SU-DHL-6 (cell line): ENCODE results near the gene TLE1.
"Not testable (repeated sequence)": the region's sequence is repeated elsewhere in the genome, so short reads cannot be mapped to it uniquely, and the experiment has no call there.

Source experiments
- H2AFZ ChIP-seq: fragments of 200-600 bp; sonication (generic); 2 replicates; pipeline ENCODE4 v1.6.1; 2014; ENCODE audit warnings: low read depth, mild to moderate bottlenecking, moderate library complexity, mixed read lengths, antibody characterized with exemption, low read length; ENCODE audit not compliant: severe bottlenecking
- H3F3A ChIP-seq: fragments of 200-600 bp; shearing (Covaris generic); 2 replicates; pipeline ENCODE4 v1.6.0; 2016; ENCODE audit warnings: antibody characterized with exemption, mild to moderate bottlenecking; ENCODE audit not compliant: insufficient read depth
- H3K27ac ChIP-seq: fragments of 200-600 bp; sonication (generic); 2 replicates; pipeline ENCODE4 v1.5.1; 2016; ENCODE audit warnings: low read depth, mild to moderate bottlenecking, low read length, moderate library complexity, mixed read lengths
- H3K27me3 ChIP-seq: fragments of 200-600 bp; sonication (generic), shearing (Covaris generic); 2 replicates; pipeline ENCODE4 v1.6.0; 2014; ENCODE audit warnings: mild to moderate bottlenecking, low read length
- H3K36me3 ChIP-seq: fragments of 200-600 bp; sonication (generic); 2 replicates; pipeline ENCODE4 v1.6.1; 2014; ENCODE audit warnings: mild to moderate bottlenecking, low read length, mixed read lengths
- H3K4me2 ChIP-seq: fragments of 300-600, 200-600 bp; shearing (Covaris generic), sonication (generic); 2 replicates; pipeline ENCODE4 v1.6.0; 2014; ENCODE audit warnings: low read length, low read depth, mild to moderate bottlenecking; ENCODE audit not compliant: poor library complexity, severe bottlenecking
- H3K4me3 ChIP-seq: fragments of 200-600 bp; sonication (generic); 2 replicates; pipeline ENCODE4 v1.5.1; 2014; ENCODE audit warnings: antibody characterized with exemption, low read length, mild to moderate bottlenecking, mixed read lengths; ENCODE audit not compliant: insufficient read depth, poor library complexity, severe bottlenecking
- H3K79me2 ChIP-seq: fragments of 200-600 bp; sonication (generic); 2 replicates; pipeline ENCODE4 v1.6.1; 2014; ENCODE audit warnings: mild to moderate bottlenecking, low read length, moderate library complexity; ENCODE audit not compliant: insufficient read depth
- H3K9ac ChIP-seq: fragments of 200-600 bp; sonication (generic); 2 replicates; pipeline ENCODE4 v1.7.0; 2014; ENCODE audit warnings: mild to moderate bottlenecking, low read length
- H3K9me2 ChIP-seq: fragments of 200-600 bp; sonication (generic); replicated peaks from 2 replicates; pipeline ENCODE4 v1.6.1; 2014; ENCODE audit warnings: low read length; ENCODE audit not compliant: insufficient read depth
- H3K9me3 ChIP-seq: fragments of 200-600 bp; sonication (generic); 2 replicates; pipeline ENCODE4 v1.6.1; 2014; ENCODE audit warnings: low read length, mixed read lengths; ENCODE audit not compliant: insufficient read depth
- H4K20me1 ChIP-seq: fragments of 200-600 bp; sonication (generic); 2 replicates; pipeline ENCODE4 v1.6.1; 2014; ENCODE audit warnings: low read depth, mild to moderate bottlenecking, antibody characterized with exemption, low read length, moderate library complexity, mixed read lengths
- EZH2phosphoT487 ChIP-seq: fragments of 200-600 bp; sonication (generic), shearing (Covaris generic); conservative IDR thresholded peaks from 2 replicates; pipeline ENCODE4 v1.6.1; 2018; ENCODE audit warnings: mild to moderate bottlenecking, antibody characterized with exemption, low read length, moderate library complexity, mixed read lengths
- TF ChIP-seq, protein P1 (sequence below): fragments of 200-600 bp; sonication (generic); IDR thresholded peaks from one replicate; pipeline ENCODE4 v1.5.1; 2017; ENCODE audit warnings: antibody characterized with exemption, mild to moderate bottlenecking, low read length, moderate library complexity; ENCODE audit not compliant: insufficient read depth, poor library complexity, severe bottlenecking

TLE1 gene

DNA sequence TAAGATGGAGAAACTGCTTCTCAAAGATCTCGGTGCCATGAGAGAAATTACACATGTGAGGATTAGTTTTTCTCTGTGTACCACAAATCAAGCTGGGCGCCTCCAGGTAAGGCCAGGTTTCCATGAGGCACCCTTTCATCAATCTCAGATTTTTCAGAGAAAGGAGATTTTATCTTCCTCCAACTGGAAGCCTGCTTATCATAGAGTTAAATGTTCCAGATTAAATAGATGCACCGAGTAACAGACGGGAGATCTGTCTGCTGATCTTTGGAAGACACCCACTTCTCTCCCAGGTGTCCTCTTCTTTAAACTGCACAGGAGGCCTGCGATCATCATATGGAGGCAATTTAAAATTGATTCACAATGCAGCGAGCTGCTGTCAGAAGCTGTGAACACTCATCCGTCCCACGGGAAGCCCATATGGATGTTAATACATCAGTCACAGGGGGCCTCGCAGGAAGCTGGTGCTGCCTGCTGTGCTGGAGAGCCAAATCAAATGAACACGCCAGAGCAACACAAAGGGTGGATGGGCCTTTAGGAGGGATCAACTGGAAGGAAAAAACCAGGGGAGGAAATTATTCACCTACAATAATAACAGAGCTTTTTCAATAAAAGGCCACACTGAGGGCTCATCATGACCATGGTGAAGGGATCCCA is 93.3 kb downstream of the TLE1 start:
- no peaks in the 10 kb centered on the region for H3K9me2 ChIP-seq
- H4K20me1 ChIP-seq, result no peaks in the 10 kb centered on the region
- no peaks in the 10 kb centered on the region for H3K27me3 ChIP-seq
- H3F3A ChIP-seq, result no peaks in the 10 kb centered on the region
- no peak for TF ChIP-seq EZH2phosphoT487
- TF ChIP-seq, protein P1, sequence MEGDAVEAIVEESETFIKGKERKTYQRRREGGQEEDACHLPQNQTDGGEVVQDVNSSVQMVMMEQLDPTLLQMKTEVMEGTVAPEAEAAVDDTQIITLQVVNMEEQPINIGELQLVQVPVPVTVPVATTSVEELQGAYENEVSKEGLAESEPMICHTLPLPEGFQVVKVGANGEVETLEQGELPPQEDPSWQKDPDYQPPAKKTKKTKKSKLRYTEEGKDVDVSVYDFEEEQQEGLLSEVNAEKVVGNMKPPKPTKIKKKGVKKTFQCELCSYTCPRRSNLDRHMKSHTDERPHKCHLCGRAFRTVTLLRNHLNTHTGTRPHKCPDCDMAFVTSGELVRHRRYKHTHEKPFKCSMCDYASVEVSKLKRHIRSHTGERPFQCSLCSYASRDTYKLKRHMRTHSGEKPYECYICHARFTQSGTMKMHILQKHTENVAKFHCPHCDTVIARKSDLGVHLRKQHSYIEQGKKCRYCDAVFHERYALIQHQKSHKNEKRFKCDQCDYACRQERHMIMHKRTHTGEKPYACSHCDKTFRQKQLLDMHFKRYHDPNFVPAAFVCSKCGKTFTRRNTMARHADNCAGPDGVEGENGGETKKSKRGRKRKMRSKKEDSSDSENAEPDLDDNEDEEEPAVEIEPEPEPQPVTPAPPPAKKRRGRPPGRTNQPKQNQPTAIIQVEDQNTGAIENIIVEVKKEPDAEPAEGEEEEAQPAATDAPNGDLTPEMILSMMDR, result no peak
- no peaks in the 10 kb centered on the region for H3K36me3 ChIP-seq
- H3K9ac ChIP-seq, result no peak overlapping the region
- H3K4me2 ChIP-seq, result no peak overlapping the region
- H3K9me3 ChIP-seq, result no peaks in the 10 kb centered on the region
- H3K27ac ChIP-seq, result no peak overlapping the region
- no peaks in the 10 kb centered on the region for H3K79me2 ChIP-seq
- no peak overlapping the region for H3K4me3 ChIP-seq
- no peak overlapping the region for H2AFZ ChIP-seq

DNA sequence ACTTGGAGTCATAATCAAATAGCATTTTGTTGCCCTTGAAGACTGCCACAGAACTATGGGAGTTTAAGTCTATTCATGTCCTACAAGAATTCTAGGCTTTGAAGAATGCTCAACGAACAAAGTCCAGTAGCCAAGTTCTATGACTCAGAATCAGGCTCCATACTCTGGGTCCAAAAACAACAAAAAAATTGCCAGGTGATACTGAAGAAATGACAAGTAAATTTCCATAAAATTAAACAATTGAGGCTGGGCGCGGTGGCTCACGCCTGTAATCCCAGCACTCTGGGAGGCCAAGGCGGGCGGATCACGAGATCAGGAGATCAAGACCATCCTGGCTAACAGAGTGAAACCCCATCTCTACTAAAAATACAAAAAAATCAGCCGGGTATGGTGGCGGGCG is 94.1 kb downstream of the TLE1 start:
- H3K4me2 ChIP-seq, H3K27me3 ChIP-seq, H4K20me1 ChIP-seq, H3K9me3 ChIP-seq, H3K36me3 ChIP-seq, H3F3A ChIP-seq, H3K4me3 ChIP-seq, H3K9ac ChIP-seq, H3K27ac ChIP-seq, H3K9me2 ChIP-seq, H3K79me2 ChIP-seq, H2AFZ ChIP-seq: not testable (repeated sequence)

DNA sequence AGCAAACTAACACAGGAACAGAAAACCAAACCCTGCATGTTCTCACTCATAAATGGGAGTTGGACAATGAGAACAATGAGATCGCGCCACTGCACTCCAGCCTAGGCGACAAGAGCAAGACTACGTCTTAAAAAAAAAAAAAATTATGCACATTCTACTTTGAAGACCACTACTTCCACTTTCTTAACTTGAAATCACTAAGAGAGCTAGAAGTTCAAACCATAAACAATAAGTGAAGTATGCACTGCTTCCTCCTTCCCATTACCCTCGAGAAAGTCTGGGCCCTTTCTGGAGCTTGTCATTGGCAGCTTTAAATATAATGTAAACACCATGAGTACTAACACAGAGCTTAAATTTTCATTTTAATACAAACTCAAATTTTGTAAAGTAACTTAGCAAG is 94.9 kb downstream of the TLE1 start:
- H4K20me1 ChIP-seq, result no peaks in the 10 kb centered on the region
- no peak overlapping the region for H3K4me2 ChIP-seq
- H3K79me2 ChIP-seq, result no peaks in the 10 kb centered on the region

DNA sequence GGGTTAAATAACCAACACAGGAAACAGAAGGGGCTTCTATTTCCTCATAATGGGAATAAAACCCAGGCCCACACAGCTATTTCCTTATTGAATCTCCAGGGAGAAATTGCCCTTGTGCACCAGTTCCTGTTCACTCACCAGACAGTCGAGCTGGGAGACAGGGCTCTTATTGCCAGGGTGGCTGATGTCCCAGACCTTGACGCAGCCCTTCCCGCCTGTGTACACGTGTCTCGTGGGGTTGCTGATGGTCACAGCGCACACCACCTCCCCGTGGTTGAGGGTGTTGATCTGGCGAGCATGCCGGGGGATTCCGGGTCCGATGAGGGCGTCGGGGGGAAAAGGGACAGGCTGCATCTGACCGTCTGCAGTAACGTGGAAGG is 96.5 kb downstream of the TLE1 start:
- Histone ChIP-seq H3K4me3 (no peak overlapping the region), H3K27ac (no peak overlapping the region), H3K36me3 (no peaks in the 10 kb centered on the region), H4K20me1 (no peaks in the 10 kb centered on the region), H3K79me2 (no peaks in the 10 kb centered on the region), H3F3A (no peaks in the 10 kb centered on the region), H3K4me2 (no peak overlapping the region), H3K27me3 (no peaks in the 10 kb centered on the region), H2AFZ (no peak overlapping the region), H3K9me2 (no peaks in the 10 kb centered on the region), H3K9ac (no peak overlapping the region), H3K9me3 (no peaks in the 10 kb centered on the region)
- TF ChIP-seq, protein P1, result no peak
- TF ChIP-seq EZH2phosphoT487, result no peak

More for the DNA sequence above, 94.9 kb downstream of the TLE1 start:
- no peaks in the 10 kb centered on the region for H3K36me3 ChIP-seq
- no peak overlapping the region for H3K4me3 ChIP-seq
- H2AFZ ChIP-seq, result no peak overlapping the region
- TF ChIP-seq EZH2phosphoT487, result no peak
- TF ChIP-seq, protein P1, result no peak
- no peaks in the 10 kb centered on the region for H3F3A ChIP-seq
- no peaks in the 10 kb centered on the region for H3K9me2 ChIP-seq
- no peak overlapping the region for H3K27ac ChIP-seq
- no peaks in the 10 kb centered on the region for H3K9me3 ChIP-seq
- H3K9ac ChIP-seq, result no peak overlapping the region
- no peaks in the 10 kb centered on the region for H3K27me3 ChIP-seq
